ENCODE results near the gene TMEM200B. TPM values are rescaled to one million over a fixed set of nuclear protein-coding genes. Genes with fewer than 3 reads are reported as not detected.

The TMEM200B gene
- total RNA-seq, 1 experiment from 2014 or later: 1.1 TPM

DNA sequence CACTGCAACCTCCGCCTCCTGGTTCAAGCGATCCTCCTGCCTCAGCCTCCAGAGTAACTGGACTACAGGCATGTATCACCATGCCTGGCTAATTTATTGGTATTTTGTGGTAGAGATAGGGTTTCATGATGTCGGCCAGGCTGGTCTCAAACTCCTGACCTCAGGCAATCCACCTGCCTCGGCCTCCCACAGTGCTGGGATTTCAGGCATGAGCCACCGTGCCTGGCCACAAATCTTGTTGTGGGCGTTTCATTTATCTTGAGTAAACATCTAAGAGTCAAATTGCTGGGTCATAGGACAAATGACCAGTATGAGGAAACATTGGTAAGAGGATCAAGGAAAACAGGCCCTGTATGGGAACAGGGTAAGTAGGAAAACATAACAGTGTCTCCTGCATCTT lies 17.9 kb downstream of the TMEM200B start:
- H3K27me3 ChIP-seq (replicated peaks; ENCODE audit: insufficient read depth, low read depth, low read length, poor library complexity): no peaks in the 10 kb centered on the region
- peaks cover 54% of the 10 kb centered on the region for H3K36me3 ChIP-seq (ENCODE audit: insufficient read depth, low read length, poor library complexity, severe bottlenecking)
- BruUV-seq (replicated peaks): no TSS peak
- intact Hi-C loops (cut with micrococcal nuclease; ENCODE audit: unreplicated experiment): no loop called here
- TF ChIP-seq EZH2 (IDR thresholded peaks at IDR 0.05; ENCODE audit: borderline replicate concordance, low read depth, low read length, poor library complexity, severe bottlenecking): no peak
- TF ChIP-seq, protein P1, sequence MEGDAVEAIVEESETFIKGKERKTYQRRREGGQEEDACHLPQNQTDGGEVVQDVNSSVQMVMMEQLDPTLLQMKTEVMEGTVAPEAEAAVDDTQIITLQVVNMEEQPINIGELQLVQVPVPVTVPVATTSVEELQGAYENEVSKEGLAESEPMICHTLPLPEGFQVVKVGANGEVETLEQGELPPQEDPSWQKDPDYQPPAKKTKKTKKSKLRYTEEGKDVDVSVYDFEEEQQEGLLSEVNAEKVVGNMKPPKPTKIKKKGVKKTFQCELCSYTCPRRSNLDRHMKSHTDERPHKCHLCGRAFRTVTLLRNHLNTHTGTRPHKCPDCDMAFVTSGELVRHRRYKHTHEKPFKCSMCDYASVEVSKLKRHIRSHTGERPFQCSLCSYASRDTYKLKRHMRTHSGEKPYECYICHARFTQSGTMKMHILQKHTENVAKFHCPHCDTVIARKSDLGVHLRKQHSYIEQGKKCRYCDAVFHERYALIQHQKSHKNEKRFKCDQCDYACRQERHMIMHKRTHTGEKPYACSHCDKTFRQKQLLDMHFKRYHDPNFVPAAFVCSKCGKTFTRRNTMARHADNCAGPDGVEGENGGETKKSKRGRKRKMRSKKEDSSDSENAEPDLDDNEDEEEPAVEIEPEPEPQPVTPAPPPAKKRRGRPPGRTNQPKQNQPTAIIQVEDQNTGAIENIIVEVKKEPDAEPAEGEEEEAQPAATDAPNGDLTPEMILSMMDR (conservative IDR thresholded peaks at IDR 0.05; ENCODE audit: low read depth, low read length): no peak
- no peak overlapping the region for H3K4me3 ChIP-seq (ENCODE audit: low read depth, low read length, poor library complexity, severe bottlenecking)
- no peak for DNase-seq (ENCODE audit: low spot score)
- no peaks in the 10 kb centered on the region for H3K4me1 ChIP-seq (ENCODE audit: insufficient read depth, low read length, poor library complexity, severe bottlenecking)
- H3K27ac ChIP-seq (ENCODE audit: low read depth, low read length, poor library complexity, severe bottlenecking): no peak overlapping the region
- H3K9me3 ChIP-seq (ENCODE audit: low read depth, low read length, poor library complexity, severe bottlenecking): no peaks in the 10 kb centered on the region
- CTCF ChIA-PET: no interaction called here
- POLR2A ChIA-PET (ENCODE audit: low non-redundant PET): no interaction called here

DNA sequence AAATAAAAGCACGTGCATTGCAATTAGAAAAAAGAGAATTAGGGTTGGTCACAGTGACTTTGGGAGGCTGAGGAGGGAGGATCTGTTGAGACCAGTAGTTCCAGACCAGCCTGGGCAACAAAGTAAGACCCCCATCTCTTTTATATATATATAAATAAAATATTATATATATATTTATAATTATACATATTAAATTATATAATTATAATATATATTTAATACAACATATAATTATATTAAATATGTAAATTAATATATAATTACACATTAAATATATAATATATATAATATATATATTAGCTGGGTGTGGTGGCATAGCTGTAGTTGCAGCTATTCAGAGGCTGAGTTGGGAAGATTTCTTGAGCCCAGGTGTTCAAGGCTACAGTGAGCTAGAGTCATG lies 23.2 kb downstream of the TMEM200B start:
- peaks cover 12% of the 10 kb centered on the region for H3K4me1 ChIP-seq (ENCODE audit: insufficient read depth, low read length, poor library complexity, severe bottlenecking)
- no peaks in the 10 kb centered on the region for H3K27me3 ChIP-seq (replicated peaks; ENCODE audit: insufficient read depth, low read depth, low read length, poor library complexity)
- intact Hi-C loops (cut with micrococcal nuclease; ENCODE audit: unreplicated experiment): no loop called here
- TF ChIP-seq, protein P1 (conservative IDR thresholded peaks at IDR 0.05; ENCODE audit: low read depth, low read length): no peak
- TF ChIP-seq EZH2 (IDR thresholded peaks at IDR 0.05; ENCODE audit: borderline replicate concordance, low read depth, low read length, poor library complexity, severe bottlenecking): no peak
- no peaks in the 10 kb centered on the region for H3K9me3 ChIP-seq (ENCODE audit: low read depth, low read length, poor library complexity, severe bottlenecking)
- H3K27ac ChIP-seq (ENCODE audit: low read depth, low read length, poor library complexity, severe bottlenecking): no peak overlapping the region
- peaks cover 66% of the 10 kb centered on the region for H3K36me3 ChIP-seq (ENCODE audit: insufficient read depth, low read length, poor library complexity, severe bottlenecking)
- ChIA-PET CTCF (no interaction called here), POLR2A (ENCODE audit: low non-redundant PET) (no interaction called here)
- H3K4me3 ChIP-seq (ENCODE audit: low read depth, low read length, poor library complexity, severe bottlenecking): no peak overlapping the region
- no peak for DNase-seq (ENCODE audit: low spot score)
- BruUV-seq (replicated peaks): no TSS peak

DNA sequence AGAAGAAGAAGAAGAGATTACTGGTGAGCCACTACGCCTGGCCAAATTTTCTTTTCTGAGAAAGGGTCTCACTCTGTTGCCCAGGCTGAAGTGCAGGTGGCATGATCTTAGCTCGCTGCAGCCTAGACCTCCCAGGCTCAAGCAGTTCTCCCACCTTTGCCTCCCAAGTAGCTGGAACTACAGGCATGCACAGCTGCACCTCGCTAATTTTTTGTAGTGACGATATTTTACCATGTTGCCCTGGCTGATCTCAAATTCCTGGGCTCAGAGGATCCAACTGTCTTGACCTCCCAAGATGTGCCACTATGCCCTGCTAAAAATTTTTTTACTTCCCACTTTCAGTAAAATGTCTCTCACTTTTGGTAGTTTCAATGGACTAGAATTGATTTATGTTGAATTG lies 24.4 kb downstream of the TMEM200B start:
- intact Hi-C loops (cut with micrococcal nuclease; ENCODE audit: unreplicated experiment): no loop called here
- Histone ChIP-seq H3K4me3 (ENCODE audit: low read depth, low read length, poor library complexity, severe bottlenecking) (no peak overlapping the region), H3K4me1 (ENCODE audit: insufficient read depth, low read length, poor library complexity, severe bottlenecking) (peaks cover 12% of the 10 kb centered on the region), H3K27me3 (replicated peaks; ENCODE audit: insufficient read depth, low read depth, low read length, poor library complexity) (no peaks in the 10 kb centered on the region), H3K36me3 (ENCODE audit: insufficient read depth, low read length, poor library complexity, severe bottlenecking) (peaks cover 75% of the 10 kb centered on the region), H3K27ac (ENCODE audit: low read depth, low read length, poor library complexity, severe bottlenecking) (no peak overlapping the region), H3K9me3 (ENCODE audit: low read depth, low read length, poor library complexity, severe bottlenecking) (no peaks in the 10 kb centered on the region)
- ChIA-PET POLR2A (ENCODE audit: low non-redundant PET) (no interaction called here), CTCF (no interaction called here)
- TF ChIP-seq, protein P1 (conservative IDR thresholded peaks at IDR 0.05; ENCODE audit: low read depth, low read length): no peak
- no peak for TF ChIP-seq EZH2 (IDR thresholded peaks at IDR 0.05; ENCODE audit: borderline replicate concordance, low read depth, low read length, poor library complexity, severe bottlenecking)
- no peak for DNase-seq (ENCODE audit: low spot score)
- BruUV-seq (replicated peaks): no TSS peak
